ENCODE data around the gene MRPS27.

DNA sequence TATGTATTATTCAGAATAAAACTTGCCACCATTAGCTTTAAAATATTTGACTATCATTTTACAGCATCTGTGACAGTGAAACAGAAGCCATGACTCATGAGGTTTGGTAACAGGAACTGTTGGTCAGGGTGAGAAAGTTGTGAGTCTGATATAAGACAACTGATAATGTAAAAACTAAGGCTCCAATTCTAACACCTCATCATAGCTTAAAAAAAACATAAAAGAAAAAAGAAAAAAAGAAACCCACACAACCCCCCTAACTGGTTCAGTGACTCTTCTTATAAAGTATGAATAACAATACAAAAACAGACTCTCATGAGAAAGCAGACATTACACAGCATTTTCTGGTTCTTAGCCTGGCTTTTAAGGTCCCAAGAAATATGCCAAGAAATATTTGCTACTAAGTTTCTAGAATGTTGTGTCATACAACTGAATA, 85.8 kb downstream of the MRPS27 start:
- no peak for TF ChIP-seq CTCF (IDR thresholded peaks at IDR 0.05)
- TF ChIP-seq POLR2A (IDR thresholded peaks at IDR 0.05) = no peak
- no peak for TF ChIP-seq EP300 (IDR thresholded peaks at IDR 0.05)

Measured in stomach (tissue), 4 donors.